Dedifferentiated amniotic fluid mesenchymal stem cell (primary cell): Measurements from ENCODE around the gene SPNS3.

Experiments
- DNase-seq: peaks from one replicate; pipeline ENCODE4 v3.0.0-alpha.2; 2016; ENCODE audit errors: extremely low spot score

Gene SPNS3

GRCh38 chr17:4488989-4489595 lies 55.4 kb downstream of the SPNS3 start:
- DNase-seq, result no peak

DNA sequence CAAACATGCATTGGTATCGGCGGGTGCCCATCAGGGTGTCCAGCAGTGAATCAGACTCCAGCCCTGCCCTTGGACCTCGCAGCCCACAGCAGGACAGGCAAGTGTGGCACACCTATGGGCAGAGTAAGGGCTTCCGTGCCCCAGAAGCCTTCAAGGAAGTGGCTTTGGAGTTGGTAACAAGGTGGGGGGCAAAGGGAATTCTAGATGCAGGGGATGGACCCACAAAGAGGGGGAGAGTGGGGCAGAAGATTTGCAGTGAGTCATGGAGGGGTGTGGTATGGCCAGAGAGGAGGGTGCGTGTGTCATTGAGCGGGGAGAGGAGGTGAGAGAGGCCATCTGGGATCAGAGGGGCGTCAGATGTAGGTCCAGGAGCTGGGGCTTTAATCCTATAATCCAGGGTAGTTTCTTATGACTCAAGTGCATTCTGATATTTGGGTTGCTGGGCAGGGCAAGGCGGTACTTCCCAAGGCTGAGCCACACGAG lies 56.4 kb downstream of the SPNS3 start:
- no peak for DNase-seq

GRCh38 chr17:4490637-4491061 lies 56.9 kb downstream of the SPNS3 start:
- DNase-seq, result no peak

DNA sequence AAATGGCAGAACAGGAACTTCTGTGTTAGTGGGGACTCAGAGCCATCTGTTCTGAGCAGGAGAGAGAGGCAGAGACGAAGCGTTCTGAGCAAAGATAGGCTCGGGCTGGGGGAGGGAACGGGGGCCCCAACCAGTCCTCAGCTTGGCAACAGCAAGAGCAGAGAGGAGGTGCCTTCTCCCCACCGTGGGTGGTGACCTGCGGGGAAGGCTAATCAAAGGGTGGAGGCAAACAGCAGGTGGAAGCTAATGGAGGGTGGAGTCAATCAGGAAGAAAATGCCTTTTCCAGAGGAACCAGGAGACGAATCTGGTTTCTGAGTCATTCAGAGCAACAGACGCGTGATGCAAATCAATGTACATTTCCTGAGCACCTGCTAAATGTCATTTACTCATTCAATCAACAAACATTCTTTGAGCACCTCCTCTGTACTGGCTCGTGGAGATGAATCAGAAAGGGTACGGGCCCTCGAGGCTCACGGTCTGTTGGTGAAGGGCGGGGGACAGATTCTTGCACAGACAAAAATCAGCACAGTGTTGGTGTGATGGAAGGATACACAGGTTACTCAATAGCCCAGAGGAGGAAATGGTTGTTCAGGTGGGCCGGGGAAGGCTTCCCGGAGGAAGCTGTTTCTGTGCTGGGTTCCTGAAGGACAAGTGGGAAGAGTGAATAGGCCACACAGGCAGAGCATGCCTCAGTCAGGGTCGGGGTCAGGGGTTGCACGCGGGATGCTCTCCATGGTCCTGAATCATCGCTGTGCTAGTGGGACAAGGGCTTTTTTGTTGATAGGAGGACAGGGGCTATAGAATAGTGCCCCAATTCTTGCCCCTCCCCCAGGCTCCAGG lies 59.2 kb downstream of the SPNS3 start:
- no peak for DNase-seq

GRCh38 chr17:4497101-4497824 lies 63.5 kb downstream of the SPNS3 start:
- no peak for DNase-seq

GRCh38 chr17:4498461-4499397 lies 65.0 kb downstream of the SPNS3 start, which contains the start of gene SPNS2:
SPNS2 (plus strand) TSS chr17:4498881; CDS start chr17:4499048, 167 bp downstream.
- DNase-seq, result no peak

DNA sequence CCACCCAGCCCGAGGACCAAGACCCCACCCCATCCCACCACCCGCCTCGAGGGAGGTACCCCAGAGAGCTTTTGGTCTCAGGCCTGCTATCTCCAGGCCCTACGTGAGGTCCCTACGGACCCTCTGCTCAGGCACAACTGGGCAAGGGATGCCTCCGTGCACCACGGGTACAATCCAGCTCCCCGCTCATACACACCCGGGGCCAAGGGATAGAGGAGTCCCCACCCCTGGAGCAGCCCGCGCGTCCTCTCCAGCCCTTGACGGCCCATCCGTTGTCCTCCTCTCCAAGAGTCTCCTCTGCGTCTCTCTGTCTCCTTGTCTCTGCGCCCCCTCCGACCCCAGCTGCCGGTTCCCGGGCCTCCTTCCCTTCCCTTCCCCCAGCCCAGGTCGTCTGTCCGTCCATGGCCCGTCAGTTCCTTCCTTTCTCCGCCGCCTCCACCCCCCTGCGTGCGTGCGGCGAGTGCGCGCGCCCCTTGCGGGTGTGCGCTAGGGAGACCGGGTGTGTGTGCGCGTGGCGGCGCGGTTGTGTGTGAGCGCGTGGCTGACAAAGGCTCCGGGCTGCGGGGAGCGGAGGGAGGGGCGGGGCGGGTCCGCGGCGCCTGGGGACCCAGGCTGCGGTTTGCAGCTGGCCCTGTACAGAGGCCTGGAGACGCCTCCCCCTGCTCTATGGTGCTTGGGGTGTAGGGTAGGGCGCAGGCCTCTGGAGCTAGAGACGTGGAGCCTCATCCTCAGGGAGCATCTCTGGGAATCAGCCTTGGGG lies 65.9 kb downstream of the SPNS3 start:
- DNase-seq, result no peak

DNA sequence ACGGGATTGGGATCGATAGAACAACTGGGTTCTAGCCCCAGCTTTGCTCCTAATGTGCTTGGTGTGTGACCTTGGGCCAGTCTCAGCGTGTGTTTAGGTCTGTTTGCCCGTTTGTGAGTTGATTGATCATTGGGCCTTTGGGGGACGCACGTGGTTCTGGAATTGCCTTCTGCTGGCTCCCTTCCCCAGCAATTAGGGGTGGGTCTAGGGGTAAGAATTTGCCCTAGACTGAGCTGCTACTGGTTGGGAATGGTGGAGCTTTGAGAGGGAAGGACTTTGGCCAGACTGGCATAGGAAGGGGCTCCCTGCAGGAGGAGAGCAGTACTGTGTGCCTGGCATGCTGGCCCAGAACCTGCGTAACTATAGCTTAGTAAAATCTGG lies 66.4 kb downstream of the SPNS3 start:
- DNase-seq, result no peak

DNA sequence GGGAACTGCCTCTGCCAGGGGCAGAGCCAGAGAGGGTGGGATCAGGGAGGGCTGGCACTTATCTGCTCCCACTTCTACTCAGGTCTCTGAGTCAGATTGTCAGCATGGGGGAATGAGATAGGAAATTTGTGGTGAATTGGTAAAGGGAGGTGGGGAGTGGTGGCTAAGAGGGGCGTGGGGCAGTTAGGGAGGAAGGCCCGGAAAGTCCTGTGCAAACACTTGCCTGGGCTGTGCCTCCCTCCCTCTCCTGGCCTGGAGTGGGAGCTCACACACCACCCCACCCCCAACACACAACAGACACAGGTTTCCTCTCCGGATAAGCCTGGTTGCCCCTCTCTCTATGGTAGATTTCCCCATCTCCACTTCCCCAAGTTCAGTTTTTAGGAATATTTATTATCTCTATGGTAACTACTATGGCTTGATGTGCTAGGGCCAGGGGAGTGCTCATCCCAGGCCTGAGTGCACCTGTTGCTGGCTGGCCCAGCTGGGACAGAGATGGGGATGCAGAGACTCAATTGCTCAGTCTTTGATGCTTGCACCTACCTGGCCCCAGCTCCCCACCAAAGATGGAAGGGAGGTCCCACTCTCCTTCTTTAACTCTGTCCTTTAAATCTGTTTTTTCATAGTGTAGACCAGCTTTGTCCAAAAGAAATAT lies 67.7 kb downstream of the SPNS3 start:
- no peak for DNase-seq

DNA sequence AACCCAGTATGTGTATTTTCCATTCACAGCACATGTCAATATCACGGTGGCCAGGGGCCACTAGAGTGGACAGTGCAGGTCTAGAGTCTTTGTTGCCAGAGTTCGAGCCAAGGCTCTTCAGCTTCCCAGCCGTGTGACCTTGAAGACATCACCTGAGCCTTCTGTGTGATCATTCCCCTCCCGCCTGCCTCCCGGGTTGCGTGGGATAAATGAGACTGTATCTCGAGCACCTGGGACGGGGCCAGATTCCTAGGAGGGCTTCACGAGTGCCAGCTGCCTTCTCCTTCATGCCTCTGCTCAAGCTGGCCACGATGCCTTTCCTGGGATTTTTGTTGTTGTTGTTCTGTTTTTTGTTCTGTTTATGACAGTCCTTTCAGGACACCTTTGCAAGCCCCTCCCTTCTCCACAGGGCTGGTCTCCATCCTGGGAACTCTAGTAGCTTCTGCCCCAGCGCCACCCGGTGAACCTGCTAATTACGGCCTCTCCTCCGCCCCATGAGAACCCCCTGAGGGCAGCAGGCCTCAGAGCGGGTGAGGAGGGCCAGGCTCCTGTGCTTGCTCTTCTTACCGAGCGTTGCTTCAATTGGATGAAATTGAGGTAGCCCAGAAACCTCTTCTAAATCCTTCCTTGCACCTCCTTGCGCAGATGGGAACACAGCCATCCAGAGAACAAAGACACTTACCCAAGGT lies 68.9 kb downstream of the SPNS3 start:
- no peak for DNase-seq

GRCh38 chr17:4503283-4504025 lies 69.7 kb downstream of the SPNS3 start:
- DNase-seq, result no peak

DNA sequence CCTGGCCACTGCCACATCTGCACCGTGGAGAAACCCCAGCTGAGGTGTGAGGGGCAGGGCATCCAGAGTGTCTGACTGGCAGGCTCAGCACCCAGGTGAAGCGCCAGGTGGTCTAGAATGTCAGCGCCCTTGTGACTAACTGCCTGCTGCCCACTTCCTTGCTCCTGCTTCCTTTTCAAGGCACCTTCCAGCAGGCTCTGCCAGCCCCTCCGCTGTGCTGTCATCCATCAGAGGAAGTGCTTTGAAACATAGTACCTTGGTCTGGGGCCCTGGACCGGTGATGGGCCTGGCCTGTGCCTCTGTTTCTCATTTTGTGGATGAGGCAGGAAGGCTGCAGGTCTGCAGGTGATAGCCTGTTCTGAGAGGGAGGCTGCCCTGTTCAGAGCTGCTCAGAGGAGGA lies 70.4 kb downstream of the SPNS3 start:
- no peak for DNase-seq

GRCh38 chr17:4505187-4505586 lies 71.4 kb downstream of the SPNS3 start:
- DNase-seq, result no peak

GRCh38 chr17:4506175-4506813 lies 72.6 kb downstream of the SPNS3 start:
- no peak for DNase-seq

DNA sequence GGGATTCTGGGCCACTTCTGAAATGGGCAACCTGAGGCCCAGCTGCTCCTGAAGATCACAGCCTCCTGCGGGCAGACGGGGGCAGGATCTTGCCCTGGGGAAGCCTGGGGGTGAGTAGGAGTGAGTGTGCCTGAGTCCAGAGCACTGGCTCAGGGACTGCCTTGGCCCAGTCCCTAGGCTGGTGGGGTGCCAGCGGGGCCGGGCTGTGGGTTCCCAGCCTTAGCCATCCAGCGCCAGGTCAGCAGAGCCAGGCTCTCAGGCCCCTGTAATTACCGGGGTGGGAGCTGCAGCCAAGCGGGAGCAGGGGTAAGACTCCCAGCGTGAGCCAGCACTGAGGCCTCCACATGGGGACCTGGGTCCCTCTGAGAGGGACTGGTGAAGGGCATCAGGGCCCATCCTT lies 73.2 kb downstream of the SPNS3 start:
- DNase-seq, result no peak

DNA sequence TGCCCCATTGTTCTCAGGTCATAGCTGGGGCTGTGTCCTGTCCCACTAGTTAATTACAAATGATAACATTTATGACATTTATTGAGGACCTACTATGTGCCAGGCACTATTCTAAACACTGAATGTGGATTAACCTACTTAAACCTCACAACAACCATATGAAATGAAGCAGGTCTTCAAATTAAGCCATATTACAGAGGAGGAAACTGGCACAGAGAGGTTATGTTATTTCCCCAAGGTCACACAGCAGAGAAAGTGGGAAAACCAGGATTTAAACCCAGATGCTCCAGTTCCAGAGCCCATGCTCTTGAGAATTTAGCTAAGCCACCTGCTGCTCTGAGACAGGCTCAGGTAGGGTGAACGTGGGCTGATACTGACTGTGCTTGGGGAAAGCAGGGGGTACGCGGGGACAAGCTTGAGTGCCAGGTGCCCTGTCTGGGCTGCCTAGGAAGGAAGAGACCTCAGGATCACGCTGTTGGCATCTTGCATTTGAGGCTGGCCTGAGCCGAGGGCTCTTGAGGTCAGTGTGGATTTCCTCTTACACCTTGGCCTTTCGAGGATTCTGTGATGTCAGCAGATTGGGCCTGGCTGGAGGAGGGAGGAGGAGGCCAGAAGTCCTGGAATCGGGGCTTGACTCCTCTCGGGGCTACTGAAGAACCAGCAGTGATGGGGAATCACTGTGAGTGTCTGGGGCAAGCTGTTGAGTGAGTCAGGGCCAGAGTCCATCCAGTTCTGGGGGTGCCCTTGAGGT lies 73.8 kb downstream of the SPNS3 start:
- no peak for DNase-seq

- DNase-seq, result no peak
Observed at GRCh38 chr17:4508207-4508606, 74.5 kb downstream of the SPNS3 start.

DNA sequence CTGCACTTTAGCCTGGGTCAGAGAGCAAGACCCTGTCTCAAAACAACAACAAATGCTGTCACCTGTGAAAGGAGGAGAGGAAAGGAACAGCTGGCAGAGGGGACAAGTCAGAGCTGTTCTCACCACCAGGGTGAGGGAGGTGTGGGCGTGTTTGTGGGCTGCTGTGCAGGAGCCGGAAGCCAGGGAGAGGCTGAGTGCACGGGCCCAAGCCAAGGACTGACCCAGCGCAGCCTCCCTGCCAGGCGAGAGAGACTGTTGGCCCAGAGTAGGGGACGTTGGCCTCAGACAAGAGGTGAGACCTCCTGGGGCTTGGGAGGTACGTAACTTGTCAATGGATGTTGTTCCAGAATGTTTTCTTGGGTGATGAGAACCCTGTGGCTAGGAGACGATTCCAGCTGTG lies 75.7 kb downstream of the SPNS3 start:
- DNase-seq, result no peak
